HEK293 (cell line): ENCODE data around the gene SULT2B1.
A peak's percentile ranks its signal among the peaks of the same experiment; 100 is the strongest.

ENCODE experiments used
- BCL11A ChIP-seq: fragments of 450-650 bp; formaldehyde crosslinking; IDR thresholded peaks from 2 replicates; pipeline ENCODE4 v1.5.1; 2016; ENCODE audit warnings: low read depth, missing biosample characterization, missing genetic modification characterization
- EGR2 ChIP-seq: fragments of 450-650 bp; formaldehyde crosslinking; IDR thresholded peaks from 2 replicates; pipeline ENCODE4 v1.5.1; 2016; ENCODE audit warnings: low read depth, missing biosample characterization, missing genetic modification characterization
- GLI4 ChIP-seq: fragments of 450-650 bp; formaldehyde crosslinking; IDR thresholded peaks from 2 replicates; pipeline ENCODE4 v1.5.1; 2016; ENCODE audit warnings: missing biosample characterization, missing genetic modification characterization
- KLF1 ChIP-seq: fragments of 450-650 bp; formaldehyde crosslinking; IDR thresholded peaks from 2 replicates; pipeline ENCODE4 v1.5.1; 2016; ENCODE audit warnings: missing biosample characterization, missing genetic modification characterization
- MZF1 ChIP-seq: fragments of 450-650 bp; formaldehyde crosslinking; IDR thresholded peaks from 2 replicates; pipeline ENCODE4 v1.5.1; 2017; ENCODE audit warnings: missing biosample characterization, missing genetic modification characterization, borderline replicate concordance
- OVOL3 ChIP-seq: fragments of 450-650 bp; formaldehyde crosslinking; IDR thresholded peaks from 2 replicates; pipeline ENCODE4 v1.5.1; 2016; ENCODE audit warnings: missing biosample characterization, missing genetic modification characterization
- YY1 ChIP-seq: fragments of 450-650 bp; formaldehyde crosslinking; IDR thresholded peaks from 2 replicates; pipeline ENCODE4 v1.5.1; 2018; ENCODE audit warnings: missing biosample characterization, missing genetic modification characterization
- ZBTB20 ChIP-seq: fragments of 450-650 bp; formaldehyde crosslinking; IDR thresholded peaks from 2 replicates; pipeline ENCODE4 v1.5.1; 2016; ENCODE audit warnings: missing biosample characterization, missing genetic modification characterization
- ZNF133 ChIP-seq: fragments of 450-650 bp; formaldehyde crosslinking; IDR thresholded peaks from 2 replicates; pipeline ENCODE4 v1.5.1; 2016; ENCODE audit warnings: missing biosample characterization, missing genetic modification characterization
- ZNF16 ChIP-seq: fragments of 450-650 bp; formaldehyde crosslinking; IDR thresholded peaks from 2 replicates; pipeline ENCODE4 v1.5.1; 2016; ENCODE audit warnings: low read depth, missing biosample characterization, missing genetic modification characterization
- ZNF23 ChIP-seq: fragments of 450-650 bp; formaldehyde crosslinking; IDR thresholded peaks from 2 replicates; pipeline ENCODE4 v1.5.1; 2016; ENCODE audit warnings: missing biosample characterization, missing genetic modification characterization, borderline replicate concordance
- ZNF37A ChIP-seq: fragments of 450-650 bp; IDR thresholded peaks from 2 replicates; pipeline ENCODE4 v1.5.1; 2018; ENCODE audit warnings: missing biosample characterization, missing genetic modification characterization
- ZNF394 ChIP-seq: fragments of 450-650 bp; formaldehyde crosslinking; IDR thresholded peaks from 2 replicates; pipeline ENCODE4 v1.5.1; 2016; ENCODE audit warnings: missing biosample characterization, missing genetic modification characterization, mild to moderate bottlenecking, moderate library complexity, borderline replicate concordance
- ZNF423 ChIP-seq: fragments of 450-650 bp; formaldehyde crosslinking; IDR thresholded peaks from 2 replicates; pipeline ENCODE4 v1.5.1; 2016; ENCODE audit warnings: missing biosample characterization, missing genetic modification characterization
- ZNF514 ChIP-seq: fragments of 450-650 bp; formaldehyde crosslinking; IDR thresholded peaks from 2 replicates; pipeline ENCODE4 v1.5.1; 2016; ENCODE audit warnings: missing biosample characterization, missing genetic modification characterization
- ZNF544 ChIP-seq: fragments of 450-650 bp; formaldehyde crosslinking; IDR thresholded peaks from 2 replicates; pipeline ENCODE4 v1.5.0; 2017; ENCODE audit warnings: missing biosample characterization, missing genetic modification characterization
- ZNF549 ChIP-seq: fragments of 450-650 bp; IDR thresholded peaks from 2 replicates; pipeline ENCODE4 v1.5.1; 2018; ENCODE audit warnings: missing biosample characterization, missing genetic modification characterization, mild to moderate bottlenecking, inconsistent platforms, moderate library complexity
- ZNF585B ChIP-seq: fragments of 450-650 bp; formaldehyde crosslinking; IDR thresholded peaks from 2 replicates; pipeline ENCODE4 v1.5.1; 2016; ENCODE audit warnings: missing biosample characterization, missing genetic modification characterization
- ZNF623 ChIP-seq: fragments of 450-650 bp; formaldehyde crosslinking; IDR thresholded peaks from 2 replicates; pipeline ENCODE4 v1.5.1; 2016; ENCODE audit warnings: missing biosample characterization, missing genetic modification characterization
- ZNF677 ChIP-seq: fragments of 450-650 bp; IDR thresholded peaks from 2 replicates; pipeline ENCODE4 v1.5.0; 2018; ENCODE audit warnings: missing biosample characterization, mild to moderate bottlenecking, missing genetic modification characterization, moderate library complexity
- ZNF76 ChIP-seq: fragments of 450-650 bp; formaldehyde crosslinking; IDR thresholded peaks from 2 replicates; pipeline ENCODE4; 2016; ENCODE audit warnings: low read depth, missing biosample characterization, missing genetic modification characterization, borderline replicate concordance
- ZSCAN30 ChIP-seq: fragments of 450-650 bp; IDR thresholded peaks from 2 replicates; pipeline ENCODE4 v1.5.1; 2018; ENCODE audit warnings: missing biosample characterization, mild to moderate bottlenecking, missing genetic modification characterization, moderate library complexity
- ZXDB ChIP-seq: fragments of 450-650 bp; formaldehyde crosslinking; IDR thresholded peaks from 2 replicates; pipeline ENCODE4 v1.5.1; 2016; ENCODE audit warnings: missing biosample characterization, missing genetic modification characterization
- TF ChIP-seq, protein P1 (sequence below): fragments of 450-650 bp; formaldehyde crosslinking; IDR thresholded peaks from 2 replicates; pipeline ENCODE4 v1.5.1; 2016; ENCODE audit warnings: missing biosample characterization, missing genetic modification characterization, borderline replicate concordance
- TF ChIP-seq, protein P2 (sequence below): fragments of 450-650 bp; formaldehyde crosslinking; IDR thresholded peaks from 2 replicates; pipeline ENCODE4 v1.5.1; 2017; ENCODE audit warnings: missing biosample characterization, mild to moderate bottlenecking, missing genetic modification characterization, moderate library complexity
- TF ChIP-seq, protein P3 (sequence below): fragments of 450-650 bp; formaldehyde crosslinking; IDR thresholded peaks from 2 replicates; pipeline ENCODE4 v1.5.1; 2016; ENCODE audit warnings: missing biosample characterization, missing genetic modification characterization
- TF ChIP-seq, protein P4 (sequence below): sonication (generic); formaldehyde crosslinking; IDR thresholded peaks from 2 replicates; pipeline ENCODE4 v1.8.1; 2022; ENCODE audit warnings: mild to moderate bottlenecking, moderate library complexity, missing genetic modification reagents
- TF ChIP-seq, protein P5 (sequence below): fragments of 450-650 bp; formaldehyde crosslinking; IDR thresholded peaks from 2 replicates; pipeline ENCODE4 v1.5.1; 2016; ENCODE audit warnings: missing biosample characterization, missing genetic modification characterization
- TF ChIP-seq, protein P6 (sequence below): fragments of 450-650 bp; IDR thresholded peaks from 2 replicates; pipeline ENCODE4 v1.5.1; 2018; ENCODE audit warnings: missing biosample characterization, missing genetic modification characterization
- TF ChIP-seq, protein P7 (sequence below): fragments of 450-650 bp; formaldehyde crosslinking; IDR thresholded peaks from 2 replicates; pipeline ENCODE4 v1.5.1; 2016; ENCODE audit warnings: missing biosample characterization, missing genetic modification characterization

SULT2B1 gene

DNA sequence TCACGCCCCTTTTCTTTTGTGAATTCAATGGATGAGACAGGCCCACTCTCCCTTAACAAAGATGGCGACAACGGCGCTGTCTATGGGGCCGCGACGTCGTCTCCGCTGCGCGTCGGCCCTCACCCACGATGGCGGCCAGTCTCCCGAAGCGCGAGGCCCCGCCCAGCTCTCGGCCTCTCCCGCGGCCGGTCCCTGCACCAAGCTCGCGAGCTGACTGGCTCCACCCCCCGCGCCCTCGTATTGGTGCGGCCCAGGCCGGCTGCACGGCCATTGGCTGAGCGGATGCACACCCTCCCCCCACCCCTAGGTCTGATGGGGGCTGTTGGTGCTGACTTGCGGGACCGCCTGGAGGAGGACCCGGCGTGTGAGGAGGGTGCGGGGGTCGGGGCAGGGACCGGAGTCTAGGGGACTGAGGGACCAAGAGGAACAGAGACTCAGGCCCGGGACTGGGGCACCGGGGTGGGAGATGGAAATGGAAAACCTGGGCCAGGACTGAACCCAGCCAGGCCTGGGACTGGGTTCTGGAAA is 72.2 kb downstream of the SULT2B1 start (continued):
- TF ChIP-seq, protein P1, sequence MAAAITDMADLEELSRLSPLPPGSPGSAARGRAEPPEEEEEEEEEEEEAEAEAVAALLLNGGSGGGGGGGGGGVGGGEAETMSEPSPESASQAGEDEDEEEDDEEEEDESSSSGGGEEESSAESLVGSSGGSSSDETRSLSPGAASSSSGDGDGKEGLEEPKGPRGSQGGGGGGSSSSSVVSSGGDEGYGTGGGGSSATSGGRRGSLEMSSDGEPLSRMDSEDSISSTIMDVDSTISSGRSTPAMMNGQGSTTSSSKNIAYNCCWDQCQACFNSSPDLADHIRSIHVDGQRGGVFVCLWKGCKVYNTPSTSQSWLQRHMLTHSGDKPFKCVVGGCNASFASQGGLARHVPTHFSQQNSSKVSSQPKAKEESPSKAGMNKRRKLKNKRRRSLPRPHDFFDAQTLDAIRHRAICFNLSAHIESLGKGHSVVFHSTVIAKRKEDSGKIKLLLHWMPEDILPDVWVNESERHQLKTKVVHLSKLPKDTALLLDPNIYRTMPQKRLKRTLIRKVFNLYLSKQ, result no peak
- TF ChIP-seq ZNF514 (no peak), MZF1 (tag by site-specific recombination) (no peak), YY1 (tag by site-specific recombination) (peak; percentile 96), EGR2 (tag by site-specific recombination) (no peak), ZNF76 (tag by site-specific recombination) (peak; percentile 75), ZNF423 (tag by site-specific recombination) (no peak), ZNF16 (tag by site-specific recombination) (no peak), ZXDB (tag by site-specific recombination) (peak; percentile 75), ZNF544 (tag by site-specific recombination) (no peak), ZSCAN30 (tag by site-specific recombination) (no peak), ZNF133 (tag by site-specific recombination) (no peak), ZNF677 (tag by site-specific recombination) (no peak), GLI4 (tag by site-specific recombination) (no peak), KLF1 (tag by site-specific recombination) (peak; percentile 6; the same call in 1 of the 2 replicates), ZNF37A (tag by site-specific recombination) (no peak), ZBTB20 (tag by site-specific recombination) (peak; percentile 54; the same call in 1 of the 2 replicates), ZNF23 (no peak), ZNF623 (tag by site-specific recombination) (no peak), ZNF585B (tag by site-specific recombination) (no peak), OVOL3 (tag by site-specific recombination) (no peak), ZNF394 (no peak), BCL11A (tag by site-specific recombination) (no peak), ZNF549 (tag by site-specific recombination) (no peak)
- TF ChIP-seq, protein P2, sequence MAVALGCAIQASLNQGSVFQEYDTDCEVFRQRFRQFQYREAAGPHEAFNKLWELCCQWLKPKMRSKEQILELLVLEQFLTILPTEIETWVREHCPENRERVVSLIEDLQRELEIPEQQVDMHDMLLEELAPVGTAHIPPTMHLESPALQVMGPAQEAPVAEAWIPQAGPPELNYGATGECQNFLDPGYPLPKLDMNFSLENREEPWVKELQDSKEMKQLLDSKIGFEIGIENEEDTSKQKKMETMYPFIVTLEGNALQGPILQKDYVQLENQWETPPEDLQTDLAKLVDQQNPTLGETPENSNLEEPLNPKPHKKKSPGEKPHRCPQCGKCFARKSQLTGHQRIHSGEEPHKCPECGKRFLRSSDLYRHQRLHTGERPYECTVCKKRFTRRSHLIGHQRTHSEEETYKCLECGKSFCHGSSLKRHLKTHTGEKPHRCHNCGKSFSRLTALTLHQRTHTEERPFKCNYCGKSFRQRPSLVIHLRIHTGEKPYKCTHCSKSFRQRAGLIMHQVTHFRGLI (tag by site-specific recombination), result no peak
- TF ChIP-seq, protein P3, sequence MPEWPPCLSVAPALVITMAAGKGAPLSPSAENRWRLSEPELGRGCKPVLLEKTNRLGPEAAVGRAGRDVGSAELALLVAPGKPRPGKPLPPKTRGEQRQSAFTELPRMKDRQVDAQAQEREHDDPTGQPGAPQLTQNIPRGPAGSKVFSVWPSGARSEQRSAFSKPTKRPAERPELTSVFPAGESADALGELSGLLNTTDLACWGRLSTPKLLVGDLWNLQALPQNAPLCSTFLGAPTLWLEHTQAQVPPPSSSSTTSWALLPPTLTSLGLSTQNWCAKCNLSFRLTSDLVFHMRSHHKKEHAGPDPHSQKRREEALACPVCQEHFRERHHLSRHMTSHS (tag by site-specific recombination), result no peak
- TF ChIP-seq, protein P4, sequence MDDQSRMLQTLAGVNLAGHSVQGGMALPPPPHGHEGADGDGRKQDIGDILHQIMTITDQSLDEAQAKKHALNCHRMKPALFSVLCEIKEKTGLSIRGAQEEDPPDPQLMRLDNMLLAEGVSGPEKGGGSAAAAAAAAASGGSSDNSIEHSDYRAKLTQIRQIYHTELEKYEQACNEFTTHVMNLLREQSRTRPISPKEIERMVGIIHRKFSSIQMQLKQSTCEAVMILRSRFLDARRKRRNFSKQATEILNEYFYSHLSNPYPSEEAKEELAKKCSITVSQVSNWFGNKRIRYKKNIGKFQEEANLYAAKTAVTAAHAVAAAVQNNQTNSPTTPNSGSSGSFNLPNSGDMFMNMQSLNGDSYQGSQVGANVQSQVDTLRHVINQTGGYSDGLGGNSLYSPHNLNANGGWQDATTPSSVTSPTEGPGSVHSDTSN (CRISPR knock-in tag), result no peak
- TF ChIP-seq, protein P5, sequence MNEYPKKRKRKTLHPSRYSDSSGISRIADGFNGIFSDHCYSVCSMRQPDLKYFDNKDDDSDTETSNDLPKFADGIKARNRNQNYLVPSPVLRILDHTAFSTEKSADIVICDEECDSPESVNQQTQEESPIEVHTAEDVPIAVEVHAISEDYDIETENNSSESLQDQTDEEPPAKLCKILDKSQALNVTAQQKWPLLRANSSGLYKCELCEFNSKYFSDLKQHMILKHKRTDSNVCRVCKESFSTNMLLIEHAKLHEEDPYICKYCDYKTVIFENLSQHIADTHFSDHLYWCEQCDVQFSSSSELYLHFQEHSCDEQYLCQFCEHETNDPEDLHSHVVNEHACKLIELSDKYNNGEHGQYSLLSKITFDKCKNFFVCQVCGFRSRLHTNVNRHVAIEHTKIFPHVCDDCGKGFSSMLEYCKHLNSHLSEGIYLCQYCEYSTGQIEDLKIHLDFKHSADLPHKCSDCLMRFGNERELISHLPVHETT (tag by site-specific recombination), result no peak
- TF ChIP-seq, protein P6, sequence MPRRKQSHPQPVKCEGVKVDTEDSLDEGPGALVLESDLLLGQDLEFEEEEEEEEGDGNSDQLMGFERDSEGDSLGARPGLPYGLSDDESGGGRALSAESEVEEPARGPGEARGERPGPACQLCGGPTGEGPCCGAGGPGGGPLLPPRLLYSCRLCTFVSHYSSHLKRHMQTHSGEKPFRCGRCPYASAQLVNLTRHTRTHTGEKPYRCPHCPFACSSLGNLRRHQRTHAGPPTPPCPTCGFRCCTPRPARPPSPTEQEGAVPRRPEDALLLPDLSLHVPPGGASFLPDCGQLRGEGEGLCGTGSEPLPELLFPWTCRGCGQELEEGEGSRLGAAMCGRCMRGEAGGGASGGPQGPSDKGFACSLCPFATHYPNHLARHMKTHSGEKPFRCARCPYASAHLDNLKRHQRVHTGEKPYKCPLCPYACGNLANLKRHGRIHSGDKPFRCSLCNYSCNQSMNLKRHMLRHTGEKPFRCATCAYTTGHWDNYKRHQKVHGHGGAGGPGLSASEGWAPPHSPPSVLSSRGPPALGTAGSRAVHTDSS (tag by site-specific recombination), result no peak
- TF ChIP-seq, protein P7, sequence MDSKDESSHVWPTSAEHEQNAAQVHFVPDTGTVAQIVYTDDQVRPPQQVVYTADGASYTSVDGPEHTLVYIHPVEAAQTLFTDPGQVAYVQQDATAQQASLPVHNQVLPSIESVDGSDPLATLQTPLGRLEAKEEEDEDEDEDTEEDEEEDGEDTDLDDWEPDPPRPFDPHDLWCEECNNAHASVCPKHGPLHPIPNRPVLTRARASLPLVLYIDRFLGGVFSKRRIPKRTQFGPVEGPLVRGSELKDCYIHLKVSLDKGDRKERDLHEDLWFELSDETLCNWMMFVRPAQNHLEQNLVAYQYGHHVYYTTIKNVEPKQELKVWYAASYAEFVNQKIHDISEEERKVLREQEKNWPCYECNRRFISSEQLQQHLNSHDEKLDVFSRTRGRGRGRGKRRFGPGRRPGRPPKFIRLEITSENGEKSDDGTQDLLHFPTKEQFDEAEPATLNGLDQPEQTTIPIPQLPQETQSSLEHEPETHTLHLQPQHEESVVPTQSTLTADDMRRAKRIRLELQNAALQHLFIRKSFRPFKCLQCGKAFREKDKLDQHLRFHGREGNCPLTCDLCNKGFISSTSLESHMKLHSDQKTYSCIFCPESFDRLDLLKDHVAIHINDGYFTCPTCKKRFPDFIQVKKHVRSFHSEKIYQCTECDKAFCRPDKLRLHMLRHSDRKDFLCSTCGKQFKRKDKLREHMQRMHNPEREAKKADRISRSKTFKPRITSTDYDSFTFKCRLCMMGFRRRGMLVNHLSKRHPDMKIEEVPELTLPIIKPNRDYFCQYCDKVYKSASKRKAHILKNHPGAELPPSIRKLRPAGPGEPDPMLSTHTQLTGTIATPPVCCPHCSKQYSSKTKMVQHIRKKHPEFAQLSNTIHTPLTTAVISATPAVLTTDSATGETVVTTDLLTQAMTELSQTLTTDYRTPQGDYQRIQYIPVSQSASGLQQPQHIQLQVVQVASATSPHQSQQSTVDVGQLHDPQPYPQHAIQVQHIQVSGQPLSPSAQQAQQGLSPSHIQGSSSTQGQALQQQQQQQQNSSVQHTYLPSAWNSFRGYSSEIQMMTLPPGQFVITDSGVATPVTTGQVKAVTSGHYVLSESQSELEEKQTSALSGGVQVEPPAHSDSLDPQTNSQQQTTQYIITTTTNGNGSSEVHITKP (tag by site-specific recombination), result peak; percentile 96
